Testis (tissue), 2 donors: ENCODE results near the gene MPDZ.

Experiments
- POLR2A ChIP-seq: fragments of 450-650 bp; IDR thresholded peaks from one replicate; pipeline ENCODE4 v1.6.1; 2017; ENCODE audit warnings: antibody characterized with exemption, mild to moderate bottlenecking, moderate library complexity
- TF ChIP-seq, protein P1 (sequence below), 3 experiments: fragments of 450-650 bp in 2 of 3; fragments of 200-600 bp in 1 of 3; sonication (generic) in 1 of 3; IDR thresholded peaks; one replicate each; pipeline ENCODE4 v1.5.1; 2016 to 2019; ENCODE audit warnings: antibody characterized with exemption in 3 of 3, mild to moderate bottlenecking in 2 of 3, moderate library complexity in 1 of 3

DNA sequence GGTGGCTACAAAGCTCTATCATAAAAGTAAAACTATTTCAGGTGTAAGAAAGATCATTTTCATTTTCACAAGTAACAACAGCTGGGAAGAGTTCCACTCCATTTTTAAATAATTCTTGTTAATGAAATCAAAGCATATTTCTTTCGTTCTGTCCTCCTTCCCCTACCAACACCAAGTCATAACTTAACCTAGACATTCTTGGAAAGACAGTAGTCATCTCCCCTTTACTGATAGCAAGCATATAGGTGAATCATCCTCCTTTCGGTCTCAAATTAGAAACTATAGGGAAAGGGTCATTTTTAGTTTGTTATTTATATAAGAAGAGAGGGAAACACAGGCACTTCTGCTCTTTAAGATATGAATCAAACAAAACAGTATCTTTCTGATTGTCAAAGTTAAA lies 38.2 kb downstream of the MPDZ start:
- TF ChIP-seq, protein P1, sequence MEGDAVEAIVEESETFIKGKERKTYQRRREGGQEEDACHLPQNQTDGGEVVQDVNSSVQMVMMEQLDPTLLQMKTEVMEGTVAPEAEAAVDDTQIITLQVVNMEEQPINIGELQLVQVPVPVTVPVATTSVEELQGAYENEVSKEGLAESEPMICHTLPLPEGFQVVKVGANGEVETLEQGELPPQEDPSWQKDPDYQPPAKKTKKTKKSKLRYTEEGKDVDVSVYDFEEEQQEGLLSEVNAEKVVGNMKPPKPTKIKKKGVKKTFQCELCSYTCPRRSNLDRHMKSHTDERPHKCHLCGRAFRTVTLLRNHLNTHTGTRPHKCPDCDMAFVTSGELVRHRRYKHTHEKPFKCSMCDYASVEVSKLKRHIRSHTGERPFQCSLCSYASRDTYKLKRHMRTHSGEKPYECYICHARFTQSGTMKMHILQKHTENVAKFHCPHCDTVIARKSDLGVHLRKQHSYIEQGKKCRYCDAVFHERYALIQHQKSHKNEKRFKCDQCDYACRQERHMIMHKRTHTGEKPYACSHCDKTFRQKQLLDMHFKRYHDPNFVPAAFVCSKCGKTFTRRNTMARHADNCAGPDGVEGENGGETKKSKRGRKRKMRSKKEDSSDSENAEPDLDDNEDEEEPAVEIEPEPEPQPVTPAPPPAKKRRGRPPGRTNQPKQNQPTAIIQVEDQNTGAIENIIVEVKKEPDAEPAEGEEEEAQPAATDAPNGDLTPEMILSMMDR (IDR thresholded peaks at IDR 0.05): no peak
- TF ChIP-seq POLR2A: no peak
